Hindlimb muscle (tissue), 1 donor: Measurements from ENCODE around the gene ZNF865. TPM values are rescaled to one million over a fixed set of nuclear protein-coding genes. Genes with fewer than 3 reads are reported as not detected.

Experiments used
- DNase-seq: peaks from one replicate; pipeline ENCODE4 v3.0.0-alpha.2; 2013
- polyA plus RNA-seq: library from polyadenylated mRNA; unstranded; fragments of 120-200 nt; gene quantifications from one replicate; pipeline ENCODE4 v1.2.1, GENCODE V29; 2013; ENCODE audit not compliant: insufficient read length

The ZNF865 gene
- polyA plus RNA-seq, 1 donor = 10.0 TPM

DNA sequence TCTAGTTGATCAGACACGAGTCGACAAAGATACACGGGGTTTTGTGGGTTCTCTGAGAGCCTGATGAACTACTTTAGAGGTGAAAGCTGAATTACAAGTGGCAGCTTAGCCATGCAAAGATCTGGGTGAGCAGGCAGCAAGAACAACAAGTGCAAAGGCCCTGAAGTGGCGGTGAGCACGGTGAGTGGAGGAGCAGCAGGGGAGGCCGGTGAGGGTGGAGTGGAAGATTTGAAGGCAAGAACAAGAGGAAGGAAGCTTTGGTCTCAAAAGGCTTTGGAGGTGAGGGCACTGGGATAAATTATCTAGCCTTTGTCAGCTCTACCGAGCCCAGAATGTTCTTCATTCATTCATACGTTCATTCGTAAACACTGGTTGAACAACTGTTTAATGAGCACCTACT is 1.4 kb downstream of the ZNF865 start:
- DNase-seq = no peak

- DNase-seq = no peak
Observed at GRCh38 chr19:55609326-55609725, 3.9 kb downstream of the ZNF865 start.

GRCh38 chr19:55611300-55611982 is 6.0 kb downstream of the ZNF865 start:
- no peak for DNase-seq

GRCh38 chr19:55611983-55612645 is 6.7 kb downstream of the ZNF865 start:
- no peak for DNase-seq

DNA sequence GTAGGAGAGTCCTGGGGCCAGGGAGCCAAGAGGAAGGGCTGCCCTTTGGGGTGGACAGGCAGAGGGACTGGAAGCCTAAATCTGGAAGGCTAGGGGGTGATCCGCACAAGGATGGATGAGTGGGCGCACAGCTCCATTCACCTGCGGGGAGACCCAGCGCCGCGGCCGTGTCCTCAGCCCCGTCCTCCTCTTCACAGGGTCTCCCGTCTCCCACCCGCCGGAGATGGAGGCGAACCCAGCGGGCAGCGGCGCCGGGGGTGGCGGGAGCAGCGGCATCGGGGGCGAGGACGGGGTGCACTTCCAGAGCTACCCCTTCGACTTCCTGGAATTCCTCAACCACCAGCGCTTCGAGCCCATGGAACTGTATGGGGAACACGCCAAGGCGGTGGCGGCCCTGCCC is 7.9 kb downstream of the ZNF865 start:
- no peak for DNase-seq

GRCh38 chr19:55613930-55614710 is 8.7 kb downstream of the ZNF865 start:
- no peak for DNase-seq

- DNase-seq = no peak
Observed at GRCh38 chr19:55614711-55615542, 9.5 kb downstream of the ZNF865 start.

DNA sequence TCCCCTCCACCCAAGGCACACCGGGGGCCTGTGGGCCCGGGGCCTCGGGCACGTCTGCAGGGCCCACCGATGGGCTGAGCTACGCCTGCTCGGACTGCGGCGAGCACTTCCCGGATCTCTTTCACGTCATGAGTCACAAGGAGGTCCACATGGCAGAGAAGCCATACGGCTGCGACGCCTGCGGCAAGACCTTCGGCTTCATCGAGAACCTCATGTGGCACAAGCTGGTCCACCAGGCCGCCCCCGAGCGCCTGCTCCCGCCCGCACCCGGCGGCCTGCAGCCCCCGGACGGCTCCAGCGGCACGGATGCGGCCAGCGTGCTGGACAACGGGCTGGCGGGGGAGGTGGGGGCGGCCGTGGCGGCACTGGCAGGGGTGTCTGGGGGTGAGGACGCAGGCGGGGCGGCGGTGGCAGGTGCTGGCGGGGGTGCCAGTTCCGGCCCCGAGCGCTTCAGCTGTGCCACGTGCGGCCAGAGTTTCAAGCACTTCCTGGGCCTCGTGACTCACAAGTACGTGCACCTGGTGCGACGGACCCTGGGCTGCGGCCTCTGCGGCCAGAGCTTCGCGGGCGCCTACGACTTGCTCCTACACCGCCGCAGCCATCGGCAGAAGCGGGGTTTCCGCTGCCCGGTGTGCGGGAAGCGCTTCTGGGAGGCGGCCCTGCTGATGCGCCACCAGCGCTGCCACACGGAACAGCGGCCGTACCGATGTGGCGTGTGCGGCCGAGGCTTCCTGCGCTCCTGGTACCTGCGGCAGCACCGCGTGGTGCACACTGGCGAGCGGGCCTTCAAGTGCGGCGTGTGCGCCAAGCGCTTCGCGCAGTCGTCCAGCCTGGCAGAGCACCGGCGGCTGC is 10.3 kb downstream of the ZNF865 start:
- DNase-seq = no peak

DNA sequence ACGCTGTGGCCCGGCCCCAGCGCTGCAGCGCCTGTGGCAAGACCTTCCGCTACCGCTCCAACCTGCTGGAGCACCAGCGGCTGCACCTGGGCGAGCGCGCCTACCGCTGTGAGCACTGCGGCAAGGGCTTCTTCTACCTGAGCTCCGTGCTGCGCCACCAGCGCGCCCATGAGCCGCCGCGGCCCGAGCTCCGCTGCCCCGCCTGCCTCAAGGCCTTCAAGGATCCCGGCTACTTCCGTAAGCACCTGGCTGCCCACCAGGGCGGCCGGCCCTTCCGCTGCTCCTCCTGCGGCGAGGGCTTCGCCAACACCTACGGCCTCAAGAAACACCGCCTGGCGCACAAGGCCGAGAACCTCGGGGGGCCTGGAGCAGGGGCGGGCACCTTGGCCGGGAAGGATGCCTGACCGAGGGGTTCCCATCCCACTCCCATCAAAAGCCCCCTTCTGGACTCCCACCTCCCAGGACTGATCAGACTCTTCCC is 11.0 kb downstream of the ZNF865 start:
- DNase-seq = no peak

GRCh38 chr19:55617426-55617825 is 12.0 kb downstream of the ZNF865 start:
- DNase-seq = no peak

- DNase-seq = no peak
Observed at GRCh38 chr19:55618426-55618825, 13.0 kb downstream of the ZNF865 start.

- DNase-seq = no peak
Observed at GRCh38 chr19:55619286-55619685, 13.8 kb downstream of the ZNF865 start.

- DNase-seq = no peak
Observed at GRCh38 chr19:55620410-55621204, 15.2 kb downstream of the ZNF865 start.

- no peak for DNase-seq
Observed at GRCh38 chr19:55621205-55621672, 15.8 kb downstream of the ZNF865 start.

- no peak for DNase-seq
Observed at GRCh38 chr19:55621673-55622231, 16.3 kb downstream of the ZNF865 start.

- no peak for DNase-seq
Observed at GRCh38 chr19:55622242-55622969, 17.0 kb downstream of the ZNF865 start.

GRCh38 chr19:55623130-55623529 is 17.7 kb downstream of the ZNF865 start:
- no peak for DNase-seq

DNA sequence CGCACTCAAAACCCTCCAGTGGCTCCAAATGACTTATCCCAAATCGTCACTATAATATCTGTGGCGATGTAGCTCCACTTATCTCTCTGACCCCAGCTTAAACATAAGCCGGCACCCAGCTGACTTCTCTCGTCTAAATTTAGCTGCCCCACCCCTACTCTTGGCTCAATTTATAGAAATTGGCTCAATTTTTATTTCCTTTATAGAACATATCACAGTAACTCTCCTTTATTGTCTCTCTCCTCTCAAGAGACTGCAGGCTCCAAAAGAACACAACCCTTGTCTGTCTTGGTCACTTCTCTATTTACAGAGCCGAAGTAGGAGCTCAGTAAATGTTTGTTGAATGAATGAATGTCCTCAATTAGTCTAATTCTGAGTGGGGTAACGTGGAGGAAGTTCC is 18.1 kb downstream of the ZNF865 start:
- DNase-seq = no peak
